BJ (cell line): Measurements from ENCODE around the gene BRAT1. TPM values are rescaled to one million over a fixed set of nuclear protein-coding genes. Genes with fewer than 3 reads are reported as not detected.
"Not testable (repeated sequence)": the region's sequence is repeated elsewhere in the genome, so short reads cannot be mapped to it uniquely, and the experiment has no call there.

Experiments
- CTCF ChIA-PET: fragments of 350-600 bp; formaldehyde crosslinking; extraction: SDS; loops from one replicate; lab custom pipeline; 2021; ENCODE audit warnings: antibody characterized with exemption, inconsistent platforms; lab: Yijun Ruan, JAX
- POLR2A ChIA-PET: fragments of 300-600 bp; sonication (Branson Sonifier 250); formaldehyde crosslinking; extraction: SDS; loops from one replicate; lab custom pipeline; 2021; ENCODE audit warnings: antibody characterized with exemption; lab: Charles Lee
- DNase-seq: peaks from one replicate; pipeline ENCODE4 v3.0.0-alpha.2; 2011; ENCODE audit warnings: low read depth
- H3K27me3 ChIP-seq: 2 replicates; pipeline ENCODE4 v1.6.0; 2011; ENCODE audit warnings: low read length; ENCODE audit not compliant: control insufficient read depth, insufficient read depth
- H3K36me3 ChIP-seq: 2 replicates; pipeline ENCODE4 v1.5.1; 2011; ENCODE audit warnings: low read length; ENCODE audit not compliant: control insufficient read depth, insufficient read depth
- H3K4me3 ChIP-seq: 2 replicates; pipeline ENCODE4 v1.5.1; 2011; ENCODE audit warnings: low read depth, mild to moderate bottlenecking, control low read depth, low read length
- CTCF ChIP-seq: IDR thresholded peaks from 2 replicates; pipeline ENCODE4 v1.5.1; 2011; ENCODE audit warnings: low read depth, mild to moderate bottlenecking, control low read depth, inconsistent platforms, low read length, moderate library complexity; ENCODE audit not compliant: insufficient read depth
- polyA plus RNA-seq: library from polyadenylated mRNA; depleted of rRNA; stranded (reverse); fragments of >200 nt; gene quantifications from 2 replicates; pipeline ENCODE4 v1.2.3, GENCODE V29; 2011

Gene BRAT1
- polyA plus RNA-seq, 1 experiment: 17.9 TPM

DNA sequence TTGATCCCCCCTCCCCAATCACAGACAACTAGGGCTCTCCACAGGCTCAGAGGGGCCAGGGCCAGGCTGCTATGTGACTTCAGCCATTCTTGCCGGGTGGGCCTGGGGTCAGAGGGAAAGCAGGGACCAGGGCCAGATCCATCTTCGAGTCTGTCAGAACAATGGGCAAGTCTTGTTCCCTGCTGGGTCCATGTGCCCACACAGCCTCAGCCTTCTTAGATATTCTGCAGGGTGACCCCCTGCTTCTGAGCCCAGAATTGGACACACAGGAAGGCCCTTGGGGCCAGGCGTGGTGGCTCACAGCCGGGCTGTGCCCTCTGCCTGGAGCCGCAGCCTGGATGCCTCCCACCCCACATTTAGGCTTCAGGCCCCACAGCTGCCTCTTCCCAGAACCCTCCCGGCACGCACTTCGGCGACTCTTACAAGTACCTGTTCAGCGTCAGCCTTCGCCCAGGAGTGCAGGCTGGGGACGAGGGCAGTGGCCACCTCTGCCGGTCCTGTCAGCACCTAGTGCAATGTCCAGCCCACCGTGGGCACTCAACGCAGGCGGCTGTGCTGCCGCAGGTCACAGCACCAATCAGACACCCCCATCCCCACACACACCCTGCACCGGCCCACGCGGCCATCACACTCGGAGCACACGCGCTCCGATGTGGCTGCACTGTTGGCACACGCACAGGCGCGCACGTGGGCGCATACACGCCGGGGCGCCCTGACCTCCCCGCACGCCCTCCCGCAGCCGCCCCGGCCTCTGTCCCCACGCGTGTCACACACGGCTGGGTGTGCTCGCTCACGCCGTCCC lies 24.1 kb downstream of the BRAT1 start:
- H3K36me3 ChIP-seq, H3K4me3 ChIP-seq, CTCF ChIA-PET, DNase-seq, H3K27me3 ChIP-seq, POLR2A ChIA-PET: not testable (repeated sequence)

DNA sequence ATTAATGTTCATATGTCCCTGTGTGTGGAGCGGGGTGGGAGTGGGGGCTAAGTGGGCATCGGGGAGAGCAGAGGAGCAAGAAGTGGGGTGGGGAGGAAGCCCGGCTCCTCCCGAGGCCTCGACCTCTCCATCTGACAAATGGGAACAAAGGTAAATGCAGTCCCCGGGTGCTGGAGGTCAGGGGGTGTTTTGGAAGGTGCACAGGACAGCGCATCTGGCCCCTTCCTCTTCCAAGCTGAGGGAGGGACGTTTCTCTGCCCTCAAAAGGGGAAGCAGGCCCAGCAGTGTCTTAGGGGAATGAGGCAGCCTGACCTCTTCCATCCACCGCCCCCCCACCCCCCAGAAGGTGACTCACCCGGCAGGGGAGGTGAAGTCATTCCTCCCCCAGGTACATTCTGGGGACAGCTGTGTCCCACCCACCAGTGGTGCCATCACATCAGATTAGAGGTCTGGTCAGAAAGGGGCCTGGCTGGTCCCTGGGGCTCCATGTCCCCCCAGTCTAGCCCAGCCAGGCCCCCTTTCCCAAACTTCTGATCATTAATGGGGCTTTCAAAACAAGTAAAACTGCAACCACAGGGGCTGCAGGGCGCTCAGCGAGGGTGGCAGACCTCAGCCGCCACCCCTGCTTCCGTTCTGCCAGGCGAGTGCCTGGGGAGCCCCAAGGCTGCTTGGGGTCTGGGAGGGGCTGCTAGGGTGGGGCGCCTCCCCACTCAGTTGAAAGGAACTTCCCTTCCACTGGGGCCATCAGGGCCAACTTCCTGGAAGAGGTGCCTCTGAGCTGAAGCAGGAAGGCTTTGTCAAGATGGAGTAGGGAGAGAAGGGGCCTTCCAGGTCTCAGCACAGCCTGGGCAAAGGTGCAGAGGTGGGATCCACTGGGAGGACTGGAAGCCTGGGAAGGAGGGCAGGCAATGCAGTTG lies 25.0 kb downstream of the BRAT1 start:
- H3K27me3 ChIP-seq: no peaks in the 10 kb centered on the region
- POLR2A ChIA-PET: no interaction called here
- peaks cover 5% of the 10 kb centered on the region for H3K36me3 ChIP-seq
- CTCF ChIA-PET: no interaction called here
- TF ChIP-seq CTCF: no peak
- no peak overlapping the region for H3K4me3 ChIP-seq
- no peak for DNase-seq

DNA sequence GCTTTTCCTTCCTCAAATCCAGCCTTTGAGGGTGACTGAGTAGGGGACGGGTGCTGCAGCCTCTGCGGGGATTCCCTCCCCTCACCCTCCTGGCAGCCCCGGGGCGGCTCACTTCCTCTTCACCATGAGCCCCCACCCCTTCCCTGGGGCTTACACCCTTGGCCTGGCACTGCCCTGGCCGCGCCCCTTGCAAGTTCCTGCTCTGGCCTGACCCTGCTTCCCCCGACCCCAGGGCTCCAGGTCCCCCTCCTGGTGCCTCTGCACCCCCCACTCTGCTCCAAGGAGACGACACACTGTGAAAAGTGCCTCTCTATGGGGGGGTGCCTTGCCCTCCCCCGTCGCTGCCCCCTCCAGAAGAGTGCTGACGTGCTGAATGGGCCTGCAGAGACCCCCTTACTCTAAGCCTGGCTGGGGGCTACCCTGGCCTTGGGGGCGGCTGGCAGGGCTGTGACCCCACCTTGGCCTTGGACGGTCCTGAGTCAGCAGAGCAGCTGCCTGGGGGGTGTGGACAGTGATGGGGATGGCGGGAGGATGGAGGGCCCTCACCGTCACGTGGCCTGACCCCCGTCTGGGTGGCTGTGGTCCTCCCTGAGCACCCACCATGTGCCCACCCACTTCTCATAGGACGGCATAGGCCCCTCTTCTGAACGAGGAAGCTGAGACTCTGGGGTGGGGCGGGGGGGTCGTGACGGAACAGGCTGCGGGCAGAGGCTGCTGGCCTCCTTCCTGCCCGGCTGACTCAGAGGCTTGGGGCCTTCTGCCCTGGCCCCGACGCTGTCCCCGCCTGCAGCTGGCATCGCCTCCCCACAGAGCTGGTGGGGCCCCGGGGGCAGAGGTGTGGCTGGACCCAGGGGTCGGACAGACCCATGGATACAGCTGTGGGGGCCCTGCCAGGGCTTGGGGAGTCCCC lies 25.9 kb downstream of the BRAT1 start:
- DNase-seq: no peak
- Histone ChIP-seq H3K36me3 (peaks cover 5% of the 10 kb centered on the region), H3K4me3 (no peak overlapping the region), H3K27me3 (no peaks in the 10 kb centered on the region)
- ChIA-PET POLR2A (interaction anchor here (0.6 kb wide), 1 partner anchor 26 kb away, joined by 4 read pairs; the partner anchor contains the start of gene BRAT1), CTCF (no interaction called here)
- no peak for TF ChIP-seq CTCF

GRCh38 chr7:2528481-2529095 lies 26.7 kb downstream of the BRAT1 start:
- Histone ChIP-seq H3K27me3 (no peaks in the 10 kb centered on the region), H3K36me3 (peaks cover 5% of the 10 kb centered on the region), H3K4me3 (no peak overlapping the region)
- CTCF ChIA-PET: no interaction called here
- POLR2A ChIA-PET: no interaction called here
- no peak for TF ChIP-seq CTCF
- no peak for DNase-seq
